HL-60 (cell line): ENCODE results near the gene C1S.

Experiments used
- DNase-seq, 2 experiments: peaks; one replicate each; pipeline ENCODE4 v3.0.0-alpha.2; 2010 to 2020; ENCODE audit warnings: low read depth in 1 of 2, low spot score in 1 of 2
- H3K27ac ChIP-seq: fragments of 250-450 bp; sonication (Bioruptor Pico); replicated peaks from 2 replicates; pipeline ENCODE4 v1.5.1; 2020; ENCODE audit warnings: mild to moderate bottlenecking, moderate library complexity
- H3K27me3 ChIP-seq: fragments of 250-450 bp; sonication (Bioruptor Pico); 2 replicates; pipeline ENCODE4 v1.5.1; 2021; ENCODE audit warnings: mild to moderate bottlenecking, moderate library complexity; ENCODE audit not compliant: insufficient read depth, poor library complexity, severe bottlenecking
- H3K4me3 ChIP-seq: replicated peaks from 2 replicates; pipeline ENCODE4 v1.5.1; 2011; ENCODE audit warnings: mild to moderate bottlenecking, control low read depth, low read length; ENCODE audit not compliant: insufficient read depth
- GABPA ChIP-seq: IDR thresholded peaks from 2 replicates; pipeline ENCODE4 v1.6.1; 2012; ENCODE audit warnings: low read depth
- POLR2AphosphoS5 ChIP-seq: IDR thresholded peaks from 2 replicates; pipeline ENCODE4 v1.6.1; 2012; ENCODE audit warnings: low read depth
- SPI1 ChIP-seq: IDR thresholded peaks from 2 replicates; pipeline ENCODE4 v1.6.1; 2012; ENCODE audit warnings: low read depth, mild to moderate bottlenecking, borderline replicate concordance
- TF ChIP-seq, protein P1 (sequence below): IDR thresholded peaks from one replicate; pipeline ENCODE4 v1.5.1; 2011; ENCODE audit warnings: low read length, control low read depth, inconsistent platforms; ENCODE audit not compliant: insufficient read depth
- TF ChIP-seq, protein P2 (sequence below): IDR thresholded peaks from 2 replicates; pipeline ENCODE4 v1.6.1; 2012; ENCODE audit warnings: low read depth; ENCODE audit not compliant: insufficient replicate concordance

The C1S gene

GRCh38 chr12:7023114-7023513 is 37.4 kb upstream of the C1S start:
- no peak overlapping the region for H3K27ac ChIP-seq
- H3K27me3 ChIP-seq = no peaks in the 10 kb centered on the region
- no peak overlapping the region for H3K4me3 ChIP-seq
- no peak for DNase-seq
- TF ChIP-seq, protein P1, sequence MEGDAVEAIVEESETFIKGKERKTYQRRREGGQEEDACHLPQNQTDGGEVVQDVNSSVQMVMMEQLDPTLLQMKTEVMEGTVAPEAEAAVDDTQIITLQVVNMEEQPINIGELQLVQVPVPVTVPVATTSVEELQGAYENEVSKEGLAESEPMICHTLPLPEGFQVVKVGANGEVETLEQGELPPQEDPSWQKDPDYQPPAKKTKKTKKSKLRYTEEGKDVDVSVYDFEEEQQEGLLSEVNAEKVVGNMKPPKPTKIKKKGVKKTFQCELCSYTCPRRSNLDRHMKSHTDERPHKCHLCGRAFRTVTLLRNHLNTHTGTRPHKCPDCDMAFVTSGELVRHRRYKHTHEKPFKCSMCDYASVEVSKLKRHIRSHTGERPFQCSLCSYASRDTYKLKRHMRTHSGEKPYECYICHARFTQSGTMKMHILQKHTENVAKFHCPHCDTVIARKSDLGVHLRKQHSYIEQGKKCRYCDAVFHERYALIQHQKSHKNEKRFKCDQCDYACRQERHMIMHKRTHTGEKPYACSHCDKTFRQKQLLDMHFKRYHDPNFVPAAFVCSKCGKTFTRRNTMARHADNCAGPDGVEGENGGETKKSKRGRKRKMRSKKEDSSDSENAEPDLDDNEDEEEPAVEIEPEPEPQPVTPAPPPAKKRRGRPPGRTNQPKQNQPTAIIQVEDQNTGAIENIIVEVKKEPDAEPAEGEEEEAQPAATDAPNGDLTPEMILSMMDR = no peak
- TF ChIP-seq, protein P2, sequence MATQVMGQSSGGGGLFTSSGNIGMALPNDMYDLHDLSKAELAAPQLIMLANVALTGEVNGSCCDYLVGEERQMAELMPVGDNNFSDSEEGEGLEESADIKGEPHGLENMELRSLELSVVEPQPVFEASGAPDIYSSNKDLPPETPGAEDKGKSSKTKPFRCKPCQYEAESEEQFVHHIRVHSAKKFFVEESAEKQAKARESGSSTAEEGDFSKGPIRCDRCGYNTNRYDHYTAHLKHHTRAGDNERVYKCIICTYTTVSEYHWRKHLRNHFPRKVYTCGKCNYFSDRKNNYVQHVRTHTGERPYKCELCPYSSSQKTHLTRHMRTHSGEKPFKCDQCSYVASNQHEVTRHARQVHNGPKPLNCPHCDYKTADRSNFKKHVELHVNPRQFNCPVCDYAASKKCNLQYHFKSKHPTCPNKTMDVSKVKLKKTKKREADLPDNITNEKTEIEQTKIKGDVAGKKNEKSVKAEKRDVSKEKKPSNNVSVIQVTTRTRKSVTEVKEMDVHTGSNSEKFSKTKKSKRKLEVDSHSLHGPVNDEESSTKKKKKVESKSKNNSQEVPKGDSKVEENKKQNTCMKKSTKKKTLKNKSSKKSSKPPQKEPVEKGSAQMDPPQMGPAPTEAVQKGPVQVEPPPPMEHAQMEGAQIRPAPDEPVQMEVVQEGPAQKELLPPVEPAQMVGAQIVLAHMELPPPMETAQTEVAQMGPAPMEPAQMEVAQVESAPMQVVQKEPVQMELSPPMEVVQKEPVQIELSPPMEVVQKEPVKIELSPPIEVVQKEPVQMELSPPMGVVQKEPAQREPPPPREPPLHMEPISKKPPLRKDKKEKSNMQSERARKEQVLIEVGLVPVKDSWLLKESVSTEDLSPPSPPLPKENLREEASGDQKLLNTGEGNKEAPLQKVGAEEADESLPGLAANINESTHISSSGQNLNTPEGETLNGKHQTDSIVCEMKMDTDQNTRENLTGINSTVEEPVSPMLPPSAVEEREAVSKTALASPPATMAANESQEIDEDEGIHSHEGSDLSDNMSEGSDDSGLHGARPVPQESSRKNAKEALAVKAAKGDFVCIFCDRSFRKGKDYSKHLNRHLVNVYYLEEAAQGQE = no peak
- TF ChIP-seq POLR2AphosphoS5 (no peak), SPI1 (no peak), GABPA (no peak)

DNA sequence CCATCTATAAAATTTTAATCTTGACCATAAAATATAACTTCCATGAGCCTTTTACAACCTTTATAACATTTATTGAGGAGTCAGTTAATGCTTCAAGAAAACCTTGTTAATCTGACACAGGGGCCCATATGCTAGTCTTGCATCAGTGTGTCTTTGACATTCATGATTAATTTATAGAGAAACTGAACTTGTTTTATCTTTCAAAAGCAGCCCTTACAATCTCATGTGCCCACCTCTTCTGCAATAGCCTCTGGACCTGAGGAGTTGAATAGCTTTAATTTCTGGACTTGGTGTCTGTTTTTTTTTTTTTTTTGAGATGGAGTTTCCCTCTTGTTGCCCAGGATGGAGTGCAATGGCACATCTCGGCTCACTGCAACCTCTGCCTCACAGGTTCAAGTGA is 33.7 kb upstream of the C1S start:
- H3K27ac ChIP-seq = no peak overlapping the region
- TF ChIP-seq, protein P1 = no peak
- TF ChIP-seq, protein P2 = no peak
- no peak for TF ChIP-seq SPI1
- no peak for TF ChIP-seq POLR2AphosphoS5
- no peak for TF ChIP-seq GABPA
- no peaks in the 10 kb centered on the region for H3K27me3 ChIP-seq
- H3K4me3 ChIP-seq = no peak overlapping the region
- no peak for DNase-seq

DNA sequence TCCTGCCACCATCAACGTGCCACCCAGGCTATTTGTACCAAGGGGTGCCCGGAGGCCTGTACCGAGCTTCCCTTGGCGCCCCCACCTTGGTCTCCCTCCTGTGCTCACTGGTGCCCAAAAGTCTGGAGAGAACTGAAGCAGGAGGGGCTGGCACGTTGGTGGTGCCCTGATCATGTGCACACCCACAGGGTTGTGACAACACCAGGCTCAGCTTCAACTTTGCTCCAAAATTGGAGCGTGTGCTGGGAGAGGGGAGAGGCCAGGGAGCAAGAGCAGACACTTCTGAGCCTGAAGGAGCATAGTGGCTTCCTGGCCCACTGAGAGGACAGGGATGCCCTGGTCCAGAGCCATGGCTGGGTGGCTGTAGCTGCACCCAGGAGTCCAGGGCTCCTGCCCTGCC is 29.2 kb upstream of the C1S start:
- H3K4me3 ChIP-seq = no peak overlapping the region
- DNase-seq = no peak
- H3K27ac ChIP-seq = no peak overlapping the region
- TF ChIP-seq GABPA (no peak), SPI1 (no peak)
- TF ChIP-seq, protein P1 = no peak
- H3K27me3 ChIP-seq = no peaks in the 10 kb centered on the region

DNA sequence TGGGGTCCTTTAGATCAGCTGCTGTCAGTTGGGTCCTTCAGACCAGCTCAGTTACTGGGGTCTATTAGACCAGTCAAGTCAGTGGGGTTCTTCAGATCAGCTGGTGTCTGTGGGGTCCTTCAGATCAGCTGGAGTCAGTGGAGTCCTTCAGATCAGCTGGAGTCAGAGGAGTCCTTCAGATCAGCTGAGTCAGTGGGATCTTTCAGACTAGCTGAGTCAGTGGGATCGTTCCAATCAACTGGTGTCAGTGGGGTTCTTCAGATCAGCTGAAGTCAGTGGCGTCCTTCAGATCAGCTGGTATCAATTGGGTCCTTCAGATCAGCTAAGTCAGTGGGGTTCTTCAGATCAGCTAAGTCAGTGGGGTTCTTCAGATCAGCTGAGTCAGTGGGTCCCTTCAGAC is 27.5 kb upstream of the C1S start:
- H3K27ac ChIP-seq = no peak overlapping the region
- TF ChIP-seq POLR2AphosphoS5 (no peak), SPI1 (no peak), GABPA (no peak)
- TF ChIP-seq, protein P2 = no peak
- TF ChIP-seq, protein P1 = no peak
- H3K4me3 ChIP-seq = no peak overlapping the region
- no peaks in the 10 kb centered on the region for H3K27me3 ChIP-seq
- DNase-seq = no peak
